Breast epithelium (tissue), 3 donors: ENCODE data around the gene RNASE13. TPM values are rescaled to one million over a fixed set of nuclear protein-coding genes. Genes with fewer than 3 reads are reported as not detected.

Experiments
- total RNA-seq, 3 donors: library from RNA; depleted of rRNA; stranded (reverse); fragments of >200 nt; gene quantifications; one replicate each; pipeline ENCODE4 v1.1.0, GENCODE V29; 2016

Gene RNASE13
- total RNA-seq, 3 donors from 2014 or later, result not detected

Other genes starting within 250 kb of the RNASE13 start
- gene RNASE1, start 232.0 kb downstream of the RNASE13 start, total RNA-seq, result 1,000 to 10,000 TPM in 1 of 3 donors, 100 to 1,000 TPM in 2; 125 to 1,186 (median 303) TPM
- gene RNASE3, start 143.4 kb downstream of the RNASE13 start, total RNA-seq, result not detected
- 1 to 10 TPM; 1.3 to 3.2 (median 2.0) TPM for gene RNASE2, start 79.3 kb downstream of the RNASE13 start, total RNA-seq
- gene METTL17, start 44.8 kb downstream of the RNASE13 start, total RNA-seq, result 100 to 1,000 TPM in 1 of 3 donors, 10 to 100 TPM in 2; 78.6 to 105 (median 89.5) TPM
- gene SLC39A2, start 35.5 kb downstream of the RNASE13 start, total RNA-seq, result under 1 TPM in 1 of 3 donors, not detected in 2; 0.59 TPM
- gene NDRG2, start 9.7 kb downstream of the RNASE13 start, total RNA-seq, result 100 to 1,000 TPM; 251 to 693 (median 258) TPM
- under 1 TPM in 1 of 3 donors, not detected in 2; 0.15 TPM for gene TPPP2, start 4.6 kb downstream of the RNASE13 start, total RNA-seq
- 1 to 10 TPM in 2 of 3 donors, not detected in 1; 1.6 to 3.1 TPM for gene RNASE7, start 7.6 kb upstream of the RNASE13 start, total RNA-seq
- not detected for gene RNASE8, start 23.0 kb upstream of the RNASE13 start, total RNA-seq
- gene ARHGEF40, start 35.5 kb upstream of the RNASE13 start, total RNA-seq, result 10 to 100 TPM; 33.7 to 51.4 (median 40.6) TPM
- 10 to 100 TPM; 32.4 to 62.2 (median 32.8) TPM for gene ZNF219, start 63.8 kb upstream of the RNASE13 start, total RNA-seq
- gene TMEM253, start 66.3 kb upstream of the RNASE13 start, total RNA-seq, result 1 to 10 TPM in 1 of 3 donors, under 1 TPM in 2; 0.44 to 1.3 (median 0.98) TPM
- not detected for gene OR5AU1, start 121.3 kb upstream of the RNASE13 start, total RNA-seq
- 100 to 1,000 TPM; 386 to 760 (median 480) TPM for gene HNRNPC, start 234.6 kb upstream of the RNASE13 start, total RNA-seq
- gene RPGRIP1, start 245.3 kb upstream of the RNASE13 start, total RNA-seq, result 10 to 100 TPM in 1 of 3 donors, under 1 TPM in 2; 0.33 to 10.4 (median 0.48) TPM